ENCODE data around the gene BICD1. TPM values are rescaled to one million over a fixed set of nuclear protein-coding genes. Genes with fewer than 3 reads are reported as not detected.

BICD1 gene
- total and polyA plus RNA-seq, 2 donors (not counting 1 experiment from before 2014, with no cell fraction given): 15.2 to 93.5 TPM

GRCh38 chr12:32284561-32284960, 177.9 kb downstream of the BICD1 start:
- intact Hi-C loops (cut with micrococcal nuclease): no loop called here
- peaks cover 5% of the 10 kb centered on the region for H3K4me1 Mint-ChIP-seq
- H2AFZ ChIP-seq (ENCODE audit: insufficient read depth, low read depth, low read length, poor library complexity, severe bottlenecking): no peak overlapping the region
- TF ChIP-seq, protein P1, sequence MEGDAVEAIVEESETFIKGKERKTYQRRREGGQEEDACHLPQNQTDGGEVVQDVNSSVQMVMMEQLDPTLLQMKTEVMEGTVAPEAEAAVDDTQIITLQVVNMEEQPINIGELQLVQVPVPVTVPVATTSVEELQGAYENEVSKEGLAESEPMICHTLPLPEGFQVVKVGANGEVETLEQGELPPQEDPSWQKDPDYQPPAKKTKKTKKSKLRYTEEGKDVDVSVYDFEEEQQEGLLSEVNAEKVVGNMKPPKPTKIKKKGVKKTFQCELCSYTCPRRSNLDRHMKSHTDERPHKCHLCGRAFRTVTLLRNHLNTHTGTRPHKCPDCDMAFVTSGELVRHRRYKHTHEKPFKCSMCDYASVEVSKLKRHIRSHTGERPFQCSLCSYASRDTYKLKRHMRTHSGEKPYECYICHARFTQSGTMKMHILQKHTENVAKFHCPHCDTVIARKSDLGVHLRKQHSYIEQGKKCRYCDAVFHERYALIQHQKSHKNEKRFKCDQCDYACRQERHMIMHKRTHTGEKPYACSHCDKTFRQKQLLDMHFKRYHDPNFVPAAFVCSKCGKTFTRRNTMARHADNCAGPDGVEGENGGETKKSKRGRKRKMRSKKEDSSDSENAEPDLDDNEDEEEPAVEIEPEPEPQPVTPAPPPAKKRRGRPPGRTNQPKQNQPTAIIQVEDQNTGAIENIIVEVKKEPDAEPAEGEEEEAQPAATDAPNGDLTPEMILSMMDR (IDR thresholded peaks at IDR 0.05): no peak
- no peak for TF ChIP-seq EZH2 (IDR thresholded peaks at IDR 0.05; ENCODE audit: borderline replicate concordance, insufficient read depth, low read depth, low read length, poor library complexity, severe bottlenecking)
- H3K9ac ChIP-seq (ENCODE audit: low read length): no peak overlapping the region
- no peak for ATAC-seq (ENCODE audit: low read depth)
- ChIA-PET POLR2A (no interaction called here), CTCF (no interaction called here)
- no peak overlapping the region for H3K4me3 Mint-ChIP-seq
- H3K4me1 ChIP-seq (ENCODE audit: control insufficient read depth in 2 of 2, insufficient read depth in 2 of 2, low read length in 2 of 2): no peaks in the 10 kb centered on the region
- H4K20me1 ChIP-seq (ENCODE audit: control insufficient read depth, insufficient read depth, low read length, poor library complexity, severe bottlenecking): no peaks in the 10 kb centered on the region
- DNase-seq: no peak
- H3K9me3 ChIP-seq (ENCODE audit: control extremely low read depth in 1 of 3, control insufficient read depth in 2 of 3, insufficient read depth in 1 of 3, low read length in 2 of 3): peaks cover 0 to 4% (median 0%) of the 10 kb centered on the region in 3 donors
- H3K27ac ChIP-seq (ENCODE audit: low read length in 2 of 2): no peak overlapping the region
- H3K27ac Mint-ChIP-seq: no peak overlapping the region
- H3K27me3 ChIP-seq (replicated peaks in 1 of 4; ENCODE audit: control extremely low read depth in 1 of 4, control insufficient read depth in 3 of 4, insufficient read depth in 4 of 4, low read length in 3 of 4): no peaks in the 10 kb centered on the region
- H3K4me2 ChIP-seq (replicated peaks; ENCODE audit: low read depth, low read length, poor library complexity, severe bottlenecking): no peak overlapping the region
- H3K79me2 ChIP-seq (ENCODE audit: control insufficient read depth, insufficient read depth, low read length): peaks cover 3% of the 10 kb centered on the region
- 83% methylated on average over 6 of the region's 9 CpGs for WGBS (ENCODE audit: insufficient coverage)
- H3K36me3 ChIP-seq (replicated peaks in 1 of 2; ENCODE audit: control extremely low read depth in 1 of 2, control insufficient read depth in 1 of 2, extremely low read depth in 1 of 2, insufficient read depth in 2 of 2, low read length in 1 of 2): no peaks in the 10 kb centered on the region
- no peaks in the 10 kb centered on the region for H3K27me3 Mint-ChIP-seq
- no peak overlapping the region for H3K4me3 ChIP-seq (ENCODE audit: control extremely low read depth in 1 of 5, extremely low read depth in 1 of 5, insufficient read depth in 1 of 5, low read depth in 2 of 5, low read length in 4 of 5)
- H3K9me3 Mint-ChIP-seq (ENCODE audit: insufficient read depth): no peaks in the 10 kb centered on the region

GRCh38 chr12:32285021-32285420, 178.4 kb downstream of the BICD1 start:
- Mint-ChIP-seq H3K4me3 (no peak overlapping the region), H3K4me1 (peaks cover 5% of the 10 kb centered on the region), H3K27ac (no peak overlapping the region), H3K27me3 (no peaks in the 10 kb centered on the region), H3K9me3 (ENCODE audit: insufficient read depth) (no peaks in the 10 kb centered on the region)
- H4K20me1 ChIP-seq (ENCODE audit: control insufficient read depth, insufficient read depth, low read length, poor library complexity, severe bottlenecking): no peaks in the 10 kb centered on the region
- DNase-seq (no peak), ATAC-seq (ENCODE audit: low read depth) (no peak)
- no peak overlapping the region for H2AFZ ChIP-seq (ENCODE audit: insufficient read depth, low read depth, low read length, poor library complexity, severe bottlenecking)
- H3K27me3 ChIP-seq (replicated peaks in 1 of 4; ENCODE audit: control extremely low read depth in 1 of 4, control insufficient read depth in 3 of 4, insufficient read depth in 4 of 4, low read length in 3 of 4): no peaks in the 10 kb centered on the region
- WGBS (ENCODE audit: insufficient coverage): no CpG with 5 or more reads among the region's 2 CpGs
- H3K36me3 ChIP-seq (replicated peaks in 1 of 2; ENCODE audit: control extremely low read depth in 1 of 2, control insufficient read depth in 1 of 2, extremely low read depth in 1 of 2, insufficient read depth in 2 of 2, low read length in 1 of 2): no peaks in the 10 kb centered on the region
- no peak overlapping the region for H3K27ac ChIP-seq (ENCODE audit: low read length in 2 of 2)
- no peak overlapping the region for H3K9ac ChIP-seq (ENCODE audit: low read length)
- H3K4me2 ChIP-seq (replicated peaks; ENCODE audit: low read depth, low read length, poor library complexity, severe bottlenecking): no peak overlapping the region
- H3K4me1 ChIP-seq (ENCODE audit: control insufficient read depth in 2 of 2, insufficient read depth in 2 of 2, low read length in 2 of 2): no peaks in the 10 kb centered on the region
- ChIA-PET CTCF (interaction anchor here (0.9 kb wide), 1 partner anchor 27 kb away, joined by 3 read pairs; no protein-coding TSS in a partner anchor), POLR2A (no interaction called here)
- H3K4me3 ChIP-seq (ENCODE audit: control extremely low read depth in 1 of 5, extremely low read depth in 1 of 5, insufficient read depth in 1 of 5, low read depth in 2 of 5, low read length in 4 of 5): no peak overlapping the region
- TF ChIP-seq, protein P1 (IDR thresholded peaks at IDR 0.05): no peak
- TF ChIP-seq EZH2 (IDR thresholded peaks at IDR 0.05; ENCODE audit: borderline replicate concordance, insufficient read depth, low read depth, low read length, poor library complexity, severe bottlenecking): no peak
- intact Hi-C loops (cut with micrococcal nuclease): no loop called here
- peaks cover 3% of the 10 kb centered on the region for H3K79me2 ChIP-seq (ENCODE audit: control insufficient read depth, insufficient read depth, low read length)
- peaks cover 0 to 5% (median 0%) of the 10 kb centered on the region in 3 donors for H3K9me3 ChIP-seq (ENCODE audit: control extremely low read depth in 1 of 3, control insufficient read depth in 2 of 3, insufficient read depth in 1 of 3, low read length in 2 of 3)
